Eye (tissue), 1 donor: Measurements from ENCODE around the gene BPTF.
"Not testable (repeated sequence)": the region's sequence is repeated elsewhere in the genome, so short reads cannot be mapped to it uniquely, and the experiment has no call there.

ENCODE experiments used
- DNase-seq: peaks from one replicate; pipeline ENCODE4 v3.0.0-alpha.2; 2015

The BPTF gene

DNA sequence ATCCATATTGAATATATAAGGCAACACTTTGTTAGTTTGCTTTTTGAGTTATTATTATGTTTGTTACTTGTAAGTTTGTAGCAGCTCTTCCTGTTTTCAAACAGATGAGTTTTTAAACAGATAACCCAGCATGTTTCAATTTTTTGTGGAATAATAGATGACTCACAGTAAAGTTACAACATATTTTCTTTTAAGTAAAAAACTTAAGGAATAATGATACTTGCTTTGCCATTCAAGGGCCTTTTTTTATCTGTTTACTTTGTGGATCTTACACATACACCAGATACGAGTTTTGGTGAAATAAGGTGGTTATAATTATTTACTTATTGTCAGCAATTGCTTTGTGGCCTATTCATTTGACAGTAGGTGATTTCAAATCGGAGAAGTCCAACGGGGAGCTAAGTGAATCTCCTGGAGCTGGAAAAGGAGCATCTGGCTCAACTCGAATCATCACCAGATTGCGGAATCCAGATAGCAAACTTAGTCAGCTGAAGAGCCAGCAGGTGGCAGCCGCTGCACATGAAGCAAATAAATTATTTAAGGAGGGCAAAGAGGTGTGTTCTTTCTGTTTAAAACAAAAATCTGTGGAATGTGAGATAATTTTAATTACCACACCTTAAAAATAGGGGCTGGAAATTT, 66.3 kb downstream of the BPTF start:
- DNase-seq = peak; percentile 7

DNA sequence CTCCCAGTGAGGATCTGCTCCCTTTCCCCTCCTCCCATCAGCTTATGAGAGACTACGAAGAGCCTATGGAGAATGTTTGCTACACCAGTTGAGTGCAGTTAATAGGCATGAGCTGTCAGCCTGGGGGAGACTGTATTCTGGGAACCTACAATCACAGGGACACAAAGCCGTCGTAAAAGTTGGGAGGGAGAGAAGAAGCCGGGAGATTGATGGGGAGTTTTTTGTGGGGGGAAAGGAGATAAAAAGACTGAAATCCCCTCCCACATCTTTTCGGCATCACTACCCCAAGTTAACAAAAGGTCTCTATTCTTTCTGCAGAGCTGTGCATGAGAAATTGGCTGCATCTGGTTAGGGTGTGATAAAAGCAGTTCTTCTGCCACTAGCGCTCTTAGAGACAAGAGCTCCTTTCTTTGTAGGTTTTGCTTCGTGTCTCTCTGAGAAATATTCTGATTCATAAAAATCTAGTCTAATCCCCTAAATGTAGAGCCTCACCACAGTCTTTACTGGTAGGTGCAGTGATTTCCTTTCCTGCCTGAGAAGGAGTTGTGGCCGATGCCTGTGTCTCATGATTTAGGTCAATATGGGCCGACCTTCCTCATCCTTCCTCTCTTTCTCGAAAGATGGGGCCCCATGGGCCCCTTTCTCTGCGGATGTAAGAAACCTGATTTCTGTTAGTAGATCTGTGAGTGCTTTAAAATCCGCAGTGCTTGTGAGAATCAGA, 77.4 kb downstream of the BPTF start:
- peak; percentile 17 for DNase-seq

DNA sequence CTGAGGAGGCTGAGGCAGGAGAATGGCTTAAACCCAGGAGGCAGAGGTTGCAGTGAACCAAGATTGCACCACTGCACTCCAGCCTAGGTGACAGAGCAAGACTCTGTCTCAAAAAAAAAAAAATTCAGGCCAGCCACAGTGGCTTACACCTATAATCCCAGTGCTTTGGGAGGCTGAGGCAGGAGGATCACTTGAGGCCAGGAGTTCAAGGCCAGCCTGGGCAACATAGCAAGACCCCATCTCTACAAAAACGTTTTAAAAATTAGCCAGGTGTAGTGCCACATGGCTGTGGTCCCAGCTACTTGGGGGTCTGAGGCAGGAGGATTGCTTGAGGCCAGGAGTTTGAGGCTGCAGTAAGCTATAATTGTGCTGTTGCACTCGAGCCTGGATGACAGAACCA, 80.0 kb downstream of the BPTF start:
- DNase-seq = not testable (repeated sequence)

DNA sequence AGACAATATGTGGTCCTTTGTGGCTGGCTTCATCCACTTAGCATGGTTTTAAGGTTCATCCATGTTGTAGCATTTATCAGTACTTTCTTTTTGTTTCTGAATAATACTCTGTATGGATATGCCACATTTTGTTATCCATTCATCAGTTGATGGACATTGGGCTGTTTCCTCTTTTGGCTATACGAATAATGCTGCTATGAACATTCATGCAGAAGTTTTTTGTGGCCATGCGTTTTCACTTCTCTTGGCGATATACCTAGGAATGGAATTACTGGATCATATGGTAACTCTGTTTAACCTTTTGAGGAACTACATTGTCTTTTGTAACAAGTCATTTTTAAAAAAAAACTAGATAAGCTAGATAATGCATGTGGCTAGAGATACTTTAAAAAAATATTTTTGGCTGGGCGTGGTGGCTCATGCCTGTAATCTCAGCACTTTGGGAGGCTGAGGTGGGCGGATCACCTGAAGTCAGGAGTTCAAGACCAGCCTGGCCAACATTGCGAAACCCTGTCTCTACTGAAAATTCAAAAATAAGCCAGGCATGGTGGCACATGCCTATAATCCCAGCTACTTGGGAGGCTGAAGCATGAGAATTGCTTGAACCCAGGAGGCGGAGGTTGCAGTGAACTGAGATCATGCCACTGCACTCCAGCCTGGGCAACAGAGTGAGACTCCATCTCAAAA, 85.0 kb downstream of the BPTF start:
- not testable (repeated sequence) for DNase-seq

DNA sequence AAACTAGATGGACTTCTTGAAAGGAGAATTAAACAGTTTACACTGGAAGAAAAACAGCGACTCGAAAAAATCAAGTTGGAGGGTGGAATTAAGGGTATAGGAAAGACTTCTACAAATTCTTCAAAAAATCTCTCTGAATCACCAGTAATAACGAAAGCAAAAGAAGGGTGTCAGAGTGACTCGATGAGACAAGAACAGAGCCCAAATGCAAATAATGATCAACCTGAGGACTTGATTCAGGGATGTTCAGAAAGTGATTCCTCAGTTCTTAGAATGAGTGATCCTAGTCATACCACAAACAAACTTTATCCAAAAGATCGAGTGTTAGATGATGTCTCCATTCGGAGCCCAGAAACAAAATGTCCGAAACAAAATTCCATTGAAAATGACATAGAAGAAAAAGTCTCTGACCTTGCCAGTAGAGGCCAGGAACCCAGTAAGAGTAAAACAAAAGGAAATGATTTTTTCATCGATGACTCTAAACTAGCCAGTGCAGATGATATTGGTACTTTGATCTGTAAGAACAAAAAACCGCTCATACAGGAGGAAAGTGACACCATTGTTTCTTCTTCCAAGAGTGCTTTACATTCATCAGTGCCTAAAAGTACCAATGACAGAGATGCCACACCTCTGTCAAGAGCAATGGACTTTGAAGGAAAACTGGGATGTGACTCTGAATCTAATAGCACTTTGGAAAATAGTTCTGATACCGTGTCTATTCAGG, 85.9 kb downstream of the BPTF start:
- no peak for DNase-seq

DNA sequence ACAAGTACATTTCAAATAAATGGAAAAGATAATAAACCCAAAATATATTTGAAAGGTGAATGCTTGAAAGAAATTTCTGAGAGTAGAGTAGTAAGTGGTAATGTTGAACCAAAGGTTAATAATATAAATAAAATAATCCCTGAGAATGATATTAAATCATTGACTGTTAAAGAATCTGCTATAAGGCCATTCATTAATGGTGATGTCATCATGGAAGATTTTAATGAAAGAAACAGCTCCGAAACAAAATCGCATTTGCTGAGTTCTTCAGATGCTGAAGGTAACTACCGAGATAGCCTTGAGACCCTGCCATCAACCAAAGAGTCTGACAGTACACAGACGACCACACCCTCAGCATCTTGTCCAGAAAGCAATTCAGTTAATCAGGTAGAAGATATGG, 86.8 kb downstream of the BPTF start:
- DNase-seq = no peak

DNA sequence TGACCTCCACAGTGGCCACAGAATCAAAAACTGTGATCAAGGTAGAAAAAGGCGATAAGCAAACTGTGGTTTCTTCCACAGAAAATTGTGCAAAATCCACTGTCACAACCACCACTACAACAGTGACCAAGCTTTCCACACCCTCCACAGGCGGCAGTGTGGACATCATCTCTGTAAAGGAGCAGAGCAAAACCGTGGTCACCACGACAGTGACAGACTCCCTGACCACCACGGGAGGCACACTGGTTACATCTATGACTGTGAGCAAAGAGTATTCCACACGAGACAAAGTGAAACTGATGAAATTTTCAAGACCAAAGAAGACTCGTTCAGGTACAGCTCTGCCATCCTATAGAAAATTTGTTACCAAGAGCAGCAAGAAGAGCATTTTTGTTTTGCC, 87.4 kb downstream of the BPTF start:
- DNase-seq = no peak

DNA sequence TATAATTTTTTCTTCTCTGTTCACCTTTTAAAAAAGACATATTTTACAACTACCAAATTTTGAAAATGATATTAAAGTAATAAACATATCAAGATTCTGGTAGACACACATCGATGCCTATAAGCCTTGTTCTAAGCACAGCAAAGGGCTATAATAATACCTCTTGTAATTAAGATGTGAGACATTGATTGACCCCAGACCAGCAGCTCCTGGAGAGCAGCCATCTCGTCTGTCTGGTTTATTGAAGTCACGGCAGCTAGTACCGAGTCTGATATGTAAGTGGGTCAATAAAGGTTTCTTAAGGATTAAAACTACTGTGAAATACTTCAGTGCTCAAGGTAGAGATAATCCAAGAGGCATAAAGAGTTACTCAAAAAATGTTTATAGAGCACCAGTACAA, 94.9 kb downstream of the BPTF start:
- DNase-seq = no peak

DNA sequence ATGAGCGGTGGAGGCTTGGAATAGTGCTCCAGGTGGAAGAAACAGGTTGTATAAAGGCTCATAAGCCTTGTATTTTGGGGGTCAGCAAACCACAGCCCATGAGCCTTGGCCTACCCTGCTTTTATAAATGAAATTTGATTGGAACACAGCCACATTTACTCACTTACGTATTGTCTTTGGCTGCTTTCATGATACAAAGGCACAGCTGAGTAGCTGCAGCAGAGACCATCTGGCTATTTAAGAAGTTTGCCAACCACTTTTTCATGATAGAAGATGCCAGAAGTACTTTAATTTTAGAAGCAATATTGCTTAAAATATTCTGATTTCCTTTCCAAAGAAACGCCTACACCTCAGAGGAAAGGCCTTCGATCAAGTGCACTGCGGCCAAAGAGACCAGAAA, 97.2 kb downstream of the BPTF start:
- DNase-seq = no peak

DNA sequence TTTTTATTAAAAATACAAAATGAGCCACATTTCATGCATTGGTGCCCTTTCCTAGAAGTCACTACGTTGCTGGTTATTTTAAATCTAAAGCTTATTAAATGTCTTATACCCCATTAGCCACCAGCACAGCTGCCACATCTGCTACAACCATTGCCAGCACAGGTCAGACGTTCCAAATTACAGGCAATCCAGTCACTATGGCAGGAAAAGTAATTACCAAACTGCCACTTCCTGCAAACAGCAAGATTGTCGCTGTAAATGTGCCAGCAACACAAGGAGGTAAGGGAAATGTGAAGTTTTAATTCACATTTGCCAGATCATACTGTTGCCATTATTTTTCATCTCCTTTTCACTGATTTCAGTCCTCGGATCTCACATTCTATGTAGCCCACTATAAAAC, 103.5 kb downstream of the BPTF start:
- not testable (repeated sequence) for DNase-seq

DNA sequence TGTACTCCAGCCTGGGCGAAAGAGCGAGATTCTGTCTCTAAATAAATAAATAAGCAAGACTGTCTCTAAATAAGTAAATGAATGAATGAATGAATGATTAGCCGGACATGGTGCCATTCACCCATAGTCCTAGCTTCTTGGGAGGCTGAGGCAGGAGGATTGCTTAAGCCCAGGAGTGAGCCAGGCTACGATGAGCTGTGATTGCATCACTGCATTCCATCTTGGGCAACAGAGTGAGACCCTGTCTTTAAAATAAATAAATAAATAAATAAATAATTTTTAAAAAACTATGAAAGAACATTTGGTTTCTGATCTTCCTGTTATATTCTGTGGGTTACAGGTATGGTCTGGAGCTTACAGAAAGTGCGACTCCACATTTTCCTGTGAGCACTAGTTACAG, 105.9 kb downstream of the BPTF start:
- DNase-seq = no peak

DNA sequence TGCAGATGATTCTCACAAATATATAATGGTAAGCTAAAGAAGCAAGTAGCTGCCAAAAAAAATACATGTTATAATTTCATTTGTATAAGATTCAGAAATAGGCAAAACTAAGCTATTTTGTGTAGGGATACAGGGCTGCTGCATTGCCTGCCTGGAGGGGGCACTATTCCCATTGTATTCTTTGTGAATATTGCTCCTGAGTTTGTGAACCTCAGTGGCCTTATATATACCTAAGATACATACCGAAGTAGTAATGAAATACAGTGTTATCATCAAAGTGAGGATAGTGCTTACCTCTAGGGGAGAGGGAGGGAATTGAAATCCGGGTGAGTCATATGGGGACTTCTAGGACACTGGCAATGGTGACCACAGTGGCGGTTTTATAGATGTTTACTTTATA, 117.5 kb downstream of the BPTF start:
- no peak for DNase-seq

DNA sequence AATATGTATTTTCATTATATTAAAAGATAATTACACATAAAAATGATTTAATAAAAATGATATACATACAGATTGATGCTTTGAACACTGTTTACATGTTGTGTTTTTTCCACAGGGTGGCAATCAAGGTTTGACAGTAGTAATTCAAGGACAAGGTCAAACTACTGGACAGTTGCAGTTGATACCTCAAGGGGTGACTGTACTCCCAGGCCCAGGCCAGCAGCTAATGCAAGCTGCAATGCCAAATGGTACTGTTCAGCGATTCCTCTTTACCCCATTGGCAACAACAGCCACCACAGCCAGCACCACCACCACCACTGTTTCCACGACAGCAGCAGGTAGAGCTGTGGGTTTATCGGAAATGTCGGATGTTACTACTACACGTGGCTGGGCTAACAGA, 118.7 kb downstream of the BPTF start:
- DNase-seq = no peak

DNA sequence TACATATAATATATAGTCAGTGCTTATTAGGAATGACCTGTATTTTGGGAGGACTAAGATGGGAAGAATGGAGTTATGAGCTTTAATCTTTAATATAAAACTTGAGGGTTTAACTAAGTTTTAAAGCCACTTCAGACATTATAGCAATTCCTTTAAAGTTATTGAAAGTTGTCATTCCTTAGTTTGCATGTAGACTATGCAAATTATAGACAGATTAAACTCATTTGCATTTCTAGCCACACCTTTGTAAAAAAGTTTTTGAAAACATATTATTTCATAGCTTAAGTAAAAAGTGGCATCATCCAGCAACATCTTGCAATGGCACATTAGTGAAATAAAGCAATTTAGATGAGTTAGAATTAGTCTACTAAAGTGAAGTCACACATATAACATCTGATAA, 121.2 kb downstream of the BPTF start:
- no peak for DNase-seq

DNA sequence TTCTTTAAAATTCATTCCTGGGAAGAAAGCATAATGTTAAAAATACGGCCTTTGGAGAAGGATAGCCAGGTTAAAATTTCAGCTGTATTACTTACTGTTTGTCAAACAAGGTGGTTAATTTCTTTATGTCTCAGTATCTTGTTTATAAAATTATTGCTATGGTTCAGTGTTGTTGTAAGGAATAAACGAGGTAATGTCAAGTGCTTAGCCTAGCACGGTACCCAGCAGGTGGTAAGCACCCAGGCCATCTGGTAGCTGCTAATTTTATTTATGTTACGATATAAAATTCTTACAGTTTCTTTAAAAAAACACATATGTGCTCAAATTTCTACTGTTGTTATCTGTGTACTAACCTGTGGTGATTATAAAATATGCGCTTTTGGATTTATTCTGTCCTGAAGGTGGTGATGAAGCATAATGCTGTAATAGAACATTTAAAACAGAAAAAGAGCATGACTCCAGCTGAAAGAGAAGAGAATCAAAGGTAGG, 122.1 kb downstream of the BPTF start:
- DNase-seq = no peak

DNA sequence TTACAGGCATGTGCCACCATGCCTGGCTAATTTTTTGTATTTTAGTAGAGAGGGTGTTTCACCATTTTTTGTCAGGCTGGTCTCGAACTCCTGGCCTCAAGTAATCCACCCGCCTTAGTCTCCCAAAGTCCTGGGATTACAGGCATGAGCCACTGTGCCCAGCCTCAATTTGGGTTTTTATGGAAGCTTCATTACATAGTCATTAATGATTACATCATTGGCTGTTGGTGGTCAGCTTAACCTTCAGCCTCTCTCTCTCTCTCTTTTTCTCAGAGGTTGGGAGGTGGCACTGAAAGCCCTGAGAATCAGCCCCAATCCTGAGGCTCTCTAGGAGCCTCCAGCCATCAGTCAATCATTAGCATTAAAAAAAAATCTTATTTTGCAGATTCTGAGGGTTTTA, 125.6 kb downstream of the BPTF start:
- DNase-seq = no peak

DNA sequence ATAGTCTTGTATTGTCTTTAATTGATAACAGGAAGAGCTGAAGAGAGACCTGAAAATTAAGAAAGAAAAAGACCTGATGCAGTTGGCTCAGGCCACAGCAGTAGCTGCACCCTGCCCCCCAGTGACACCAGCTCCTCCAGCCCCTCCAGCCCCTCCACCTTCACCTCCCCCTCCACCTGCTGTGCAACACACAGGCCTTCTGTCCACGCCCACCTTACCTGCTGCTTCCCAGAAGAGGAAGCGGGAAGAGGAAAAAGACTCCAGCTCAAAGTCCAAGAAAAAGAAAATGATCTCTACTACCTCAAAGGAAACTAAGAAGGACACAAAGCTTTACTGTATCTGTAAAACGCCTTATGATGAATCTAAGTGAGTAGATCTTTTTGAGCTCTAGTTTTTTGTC, 134.2 kb downstream of the BPTF start:
- no peak for DNase-seq

DNA sequence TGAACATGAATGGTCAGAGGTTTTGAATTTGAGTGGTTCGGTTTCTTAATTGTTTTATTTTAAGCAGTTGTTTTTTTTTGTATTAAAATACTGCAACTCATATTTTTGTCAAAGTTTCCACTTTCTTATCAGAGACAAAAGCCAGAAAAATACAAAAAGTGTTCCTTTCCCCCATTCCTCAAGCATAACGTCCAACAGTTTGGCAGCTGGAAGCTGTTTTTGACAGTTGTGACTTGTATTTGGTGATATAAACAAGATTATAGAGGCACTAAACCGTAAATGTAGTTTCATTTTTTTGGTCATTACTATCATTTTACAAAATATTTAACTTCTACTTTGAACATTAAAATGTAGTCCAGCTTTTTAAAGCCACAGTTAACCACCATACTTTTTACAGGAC, 135.0 kb downstream of the BPTF start:
- DNase-seq = not testable (repeated sequence)

DNA sequence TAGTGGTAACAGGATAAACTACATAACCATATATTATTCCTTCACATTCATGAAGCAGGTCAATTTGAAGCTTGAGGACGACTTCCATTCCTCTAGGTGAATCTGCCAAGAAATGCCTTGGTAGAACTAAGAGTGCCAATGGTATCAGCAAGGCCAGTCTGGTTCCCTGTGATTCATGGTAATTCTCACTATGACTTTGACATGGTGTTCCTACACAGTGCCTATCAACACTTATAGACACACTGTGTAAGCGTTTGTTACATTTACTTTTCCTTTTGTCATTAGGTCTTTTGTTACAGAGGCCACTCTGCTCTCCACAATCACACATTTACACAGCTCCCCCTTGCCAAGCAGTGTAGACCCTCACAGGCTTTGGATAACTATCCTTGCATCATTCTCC, 136.9 kb downstream of the BPTF start:
- not testable (repeated sequence) for DNase-seq

DNA sequence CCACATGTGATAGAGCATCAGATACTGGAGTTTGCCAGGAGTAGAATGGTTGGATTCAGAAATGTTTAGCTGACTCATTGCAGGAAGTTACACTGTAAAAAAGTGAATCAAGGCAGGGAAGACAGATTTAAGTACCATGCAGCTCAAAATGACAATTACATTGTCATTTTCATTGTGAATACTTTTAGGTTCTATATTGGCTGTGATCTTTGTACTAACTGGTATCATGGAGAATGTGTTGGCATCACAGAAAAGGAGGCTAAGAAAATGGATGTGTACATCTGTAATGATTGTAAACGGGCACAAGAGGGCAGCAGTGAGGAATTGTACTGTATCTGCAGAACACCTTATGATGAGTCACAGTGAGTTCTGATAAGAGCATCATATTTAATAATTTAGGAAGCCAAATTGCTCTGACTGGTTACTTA, 137.9 kb downstream of the BPTF start:
- DNase-seq = peak; percentile 85

DNA sequence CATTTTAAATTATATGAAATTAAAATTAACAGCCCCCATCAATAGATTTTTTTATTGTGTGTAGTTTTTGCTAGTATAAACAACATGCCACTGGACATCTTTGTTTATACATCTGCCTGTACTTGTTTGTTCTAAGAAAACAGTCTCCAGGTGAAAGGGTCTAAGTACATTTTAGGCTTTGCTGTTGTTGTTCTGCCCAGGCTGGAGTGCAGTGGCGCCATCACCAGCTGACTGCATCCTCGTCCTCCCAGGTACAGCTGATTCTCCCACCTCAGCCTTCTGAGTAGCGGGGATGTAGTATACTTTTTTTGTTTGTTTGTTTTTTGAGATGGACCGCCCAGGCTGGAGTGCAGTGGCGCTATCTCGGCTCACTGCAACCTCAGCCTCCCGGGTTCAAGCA, 145.5 kb downstream of the BPTF start:
- DNase-seq = no peak

DNA sequence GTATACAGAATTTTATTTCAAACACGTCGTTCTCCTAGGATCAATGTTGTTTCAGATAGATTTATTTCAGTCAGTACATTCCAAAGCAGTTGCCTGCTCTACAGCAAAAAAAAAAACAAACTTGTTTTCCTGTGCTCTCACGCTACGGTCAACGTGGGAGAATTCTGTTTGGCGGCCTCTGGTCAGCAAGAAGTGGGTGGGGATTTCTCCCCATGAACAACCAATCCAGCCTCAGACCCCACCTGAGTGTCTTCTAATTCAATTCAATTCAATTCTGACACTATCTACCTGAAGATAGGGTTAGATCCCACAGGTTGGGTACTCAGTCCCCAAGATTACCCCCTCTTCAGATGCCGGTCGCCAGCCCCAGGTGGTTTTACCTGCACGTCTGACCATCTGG, 148.9 kb downstream of the BPTF start:
- DNase-seq = no peak

DNA sequence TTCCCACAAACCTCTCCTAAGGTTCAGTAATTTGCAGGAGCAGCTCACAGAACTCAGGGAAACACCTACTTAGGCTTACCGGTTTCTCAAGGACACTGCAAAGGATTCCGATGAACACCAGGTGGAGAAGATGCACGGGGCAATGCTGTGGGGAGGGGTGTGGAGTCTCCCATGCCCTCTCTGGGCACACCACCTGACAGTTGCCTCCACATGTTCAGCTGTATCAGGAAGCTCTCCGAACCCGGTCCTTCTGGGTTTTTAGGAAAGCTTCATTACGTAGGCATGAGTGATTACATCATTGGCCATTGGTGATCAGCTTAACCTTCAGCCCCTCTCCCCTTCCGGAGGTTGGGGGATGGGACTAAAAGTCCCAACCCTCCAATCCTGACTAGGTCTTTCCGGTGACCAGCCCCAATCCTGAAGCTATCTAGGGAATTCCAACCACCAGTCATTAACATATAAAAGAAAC, 149.3 kb downstream of the BPTF start:
- no peak for DNase-seq
